DND-41 (cell line): ENCODE results near the gene FUBP3.

Source experiments
- EZH2 ChIP-seq: IDR thresholded peaks from 3 replicates; pipeline ENCODE4 v1.6.1; 2012; ENCODE audit warnings: borderline replicate concordance, low read depth, mild to moderate bottlenecking, moderate library complexity, low read length, inconsistent platforms; ENCODE audit not compliant: severe bottlenecking
- TF ChIP-seq, protein P1 (sequence below): IDR thresholded peaks from 2 replicates; pipeline ENCODE4 v1.5.1; 2012; ENCODE audit warnings: borderline replicate concordance, low read length, moderate library complexity, mild to moderate bottlenecking; ENCODE audit not compliant: poor library complexity, severe bottlenecking; ENCODE audit errors: extremely low read depth

DNA sequence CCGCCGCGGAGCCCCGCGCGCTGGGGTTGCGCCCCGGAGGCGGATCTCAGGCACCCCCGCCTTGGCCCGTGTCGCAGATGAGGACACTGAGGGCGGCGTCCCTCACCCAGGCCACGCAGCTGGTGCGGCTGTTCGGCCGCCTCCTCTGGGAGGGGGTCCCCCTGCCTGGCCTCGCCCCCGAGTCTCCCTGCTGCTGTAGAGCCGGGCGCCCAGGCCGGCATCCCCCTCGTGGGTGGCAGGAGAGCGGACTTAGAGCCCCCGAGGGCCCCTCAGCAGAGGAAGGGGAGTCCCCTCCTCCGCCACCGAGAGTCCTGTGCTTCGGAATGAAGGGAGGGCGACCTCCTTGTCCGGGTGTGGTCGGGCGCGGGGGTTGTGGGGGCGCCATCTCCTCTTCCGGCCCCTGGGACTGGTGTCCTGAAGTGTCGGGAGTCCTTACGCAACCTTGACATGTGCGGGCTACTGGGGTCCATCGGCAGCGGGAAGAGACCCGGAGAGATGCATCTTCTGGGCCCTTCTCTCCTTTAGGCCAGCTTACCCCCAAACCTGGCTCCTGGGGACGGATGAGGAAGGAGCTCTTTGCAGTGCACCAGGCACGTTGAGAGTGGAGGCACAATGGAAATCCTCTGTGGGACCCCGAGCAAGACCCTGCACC is 102.5 kb downstream of the FUBP3 start:
- TF ChIP-seq, protein P1, sequence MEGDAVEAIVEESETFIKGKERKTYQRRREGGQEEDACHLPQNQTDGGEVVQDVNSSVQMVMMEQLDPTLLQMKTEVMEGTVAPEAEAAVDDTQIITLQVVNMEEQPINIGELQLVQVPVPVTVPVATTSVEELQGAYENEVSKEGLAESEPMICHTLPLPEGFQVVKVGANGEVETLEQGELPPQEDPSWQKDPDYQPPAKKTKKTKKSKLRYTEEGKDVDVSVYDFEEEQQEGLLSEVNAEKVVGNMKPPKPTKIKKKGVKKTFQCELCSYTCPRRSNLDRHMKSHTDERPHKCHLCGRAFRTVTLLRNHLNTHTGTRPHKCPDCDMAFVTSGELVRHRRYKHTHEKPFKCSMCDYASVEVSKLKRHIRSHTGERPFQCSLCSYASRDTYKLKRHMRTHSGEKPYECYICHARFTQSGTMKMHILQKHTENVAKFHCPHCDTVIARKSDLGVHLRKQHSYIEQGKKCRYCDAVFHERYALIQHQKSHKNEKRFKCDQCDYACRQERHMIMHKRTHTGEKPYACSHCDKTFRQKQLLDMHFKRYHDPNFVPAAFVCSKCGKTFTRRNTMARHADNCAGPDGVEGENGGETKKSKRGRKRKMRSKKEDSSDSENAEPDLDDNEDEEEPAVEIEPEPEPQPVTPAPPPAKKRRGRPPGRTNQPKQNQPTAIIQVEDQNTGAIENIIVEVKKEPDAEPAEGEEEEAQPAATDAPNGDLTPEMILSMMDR, result no peak
- TF ChIP-seq EZH2, result no peak
